Upper lobe of right lung (tissue), 1 donor: Measurements from ENCODE around the gene GLCCI1. TPM values are rescaled to one million over a fixed set of nuclear protein-coding genes. Genes with fewer than 3 reads are reported as not detected.

Experiments
- ATAC-seq: fragments of 200-7000 bp; cut with Tn5 transposase; one replicate; pipeline ENCODE4 v1.9.1; 2020; ENCODE audit warnings: mild to moderate bottlenecking, moderate library complexity
- DNase-seq: peaks from one replicate; pipeline ENCODE4 v3.0.0-alpha.2; 2020
- H3K27ac ChIP-seq: fragments of 200-600 bp; one replicate; pipeline ENCODE4 v1.8.0; 2022
- H3K27me3 ChIP-seq: fragments of 200-600 bp; one replicate; pipeline ENCODE4 v1.8.0; 2022; ENCODE audit warnings: mild to moderate bottlenecking
- H3K36me3 ChIP-seq: fragments of 200-600 bp; one replicate; pipeline ENCODE4 v1.8.0; 2022
- H3K4me1 ChIP-seq: fragments of 200-600 bp; one replicate; pipeline ENCODE4 v1.8.0; 2022
- H3K4me3 ChIP-seq: fragments of 200-600 bp; one replicate; pipeline ENCODE4 v1.8.0; 2022; ENCODE audit warnings: mild to moderate bottlenecking
- H3K9me3 ChIP-seq: fragments of 200-600 bp; one replicate; pipeline ENCODE4 v1.8.0; 2022
- CTCF ChIP-seq: fragments of 200-600 bp; IDR thresholded peaks from one replicate; pipeline ENCODE4 v1.8.0; 2022; ENCODE audit warnings: antibody characterized with exemption
- intact Hi-C: fragments of 100-400 bp; cut with DNase I; formaldehyde crosslinking; loops from one replicate; pipeline ENCODE4 v1.11.0; 2022
- total RNA-seq: library from RNA; stranded (reverse); fragmentation: NEBNext Ultra II Directional; extraction: Animal tissue kit (Norgen Biotek cat#: 25700); gene quantifications from one replicate; pipeline ENCODE4 v1.2.1, GENCODE V29; 2021
- donor health status: DM: no; HTN: yes; CAD: no; lungs with severe emphysema.

GLCCI1 gene
- total RNA-seq, 1 donor from 2014 or later: 45.1 TPM

GRCh38 chr7:8070451-8071180 lies 102.0 kb downstream of the GLCCI1 start:
- TF ChIP-seq CTCF: no peak
- no peaks in the 10 kb centered on the region for H3K9me3 ChIP-seq
- intact Hi-C loops: no loop called here
- H3K4me1 ChIP-seq: no peaks in the 10 kb centered on the region
- H3K27ac ChIP-seq: no peak overlapping the region
- no peaks in the 10 kb centered on the region for H3K27me3 ChIP-seq
- H3K4me3 ChIP-seq: no peak overlapping the region
- ATAC-seq: no peak
- H3K36me3 ChIP-seq: peaks cover 14% of the 10 kb centered on the region
- no peak for DNase-seq

GRCh38 chr7:8078418-8078817 lies 109.8 kb downstream of the GLCCI1 start:
- ATAC-seq (no peak), DNase-seq (no peak)
- Histone ChIP-seq H3K9me3 (no peaks in the 10 kb centered on the region), H3K36me3 (no peaks in the 10 kb centered on the region), H3K4me3 (no peak overlapping the region), H3K27me3 (no peaks in the 10 kb centered on the region), H3K27ac (no peak overlapping the region), H3K4me1 (no peaks in the 10 kb centered on the region)
- intact Hi-C loops: no loop called here
- TF ChIP-seq CTCF: no peak

DNA sequence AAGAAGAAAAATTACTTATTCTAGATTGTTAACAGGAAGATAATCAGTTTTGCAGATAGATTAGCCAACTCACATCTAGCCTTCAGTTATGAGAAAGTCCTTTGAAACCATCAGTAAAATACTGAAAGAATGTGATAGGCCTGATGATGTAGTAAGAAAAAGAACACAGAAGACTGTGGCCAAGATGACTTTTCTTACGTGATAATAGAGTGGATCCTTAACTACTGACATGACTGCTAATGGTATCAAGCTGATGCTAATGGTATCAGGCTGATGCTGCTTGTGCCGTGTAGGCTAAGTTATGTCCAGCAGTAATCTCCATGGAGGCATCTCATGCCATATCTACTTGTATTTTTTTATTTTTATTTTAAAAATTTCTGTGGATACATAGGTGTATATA lies 114.2 kb downstream of the GLCCI1 start:
- intact Hi-C loops: no loop called here

GRCh38 chr7:8084836-8085235 lies 116.2 kb downstream of the GLCCI1 start:
- Histone ChIP-seq H3K27ac (no peak overlapping the region), H3K36me3 (peaks cover 17% of the 10 kb centered on the region), H3K4me3 (no peak overlapping the region), H3K4me1 (no peaks in the 10 kb centered on the region), H3K27me3 (no peaks in the 10 kb centered on the region), H3K9me3 (no peaks in the 10 kb centered on the region)
- TF ChIP-seq CTCF: no peak
- no peak for ATAC-seq
- intact Hi-C loops: no loop called here
- no peak for DNase-seq

More for the DNA sequence above, 114.2 kb downstream of the GLCCI1 start:
- ATAC-seq: no peak
- Histone ChIP-seq H3K27me3 (no peaks in the 10 kb centered on the region), H3K27ac (no peak overlapping the region), H3K9me3 (no peaks in the 10 kb centered on the region), H3K4me3 (no peak overlapping the region), H3K4me1 (no peaks in the 10 kb centered on the region), H3K36me3 (peaks cover 17% of the 10 kb centered on the region)
- no peak for DNase-seq
- TF ChIP-seq CTCF: no peak

DNA sequence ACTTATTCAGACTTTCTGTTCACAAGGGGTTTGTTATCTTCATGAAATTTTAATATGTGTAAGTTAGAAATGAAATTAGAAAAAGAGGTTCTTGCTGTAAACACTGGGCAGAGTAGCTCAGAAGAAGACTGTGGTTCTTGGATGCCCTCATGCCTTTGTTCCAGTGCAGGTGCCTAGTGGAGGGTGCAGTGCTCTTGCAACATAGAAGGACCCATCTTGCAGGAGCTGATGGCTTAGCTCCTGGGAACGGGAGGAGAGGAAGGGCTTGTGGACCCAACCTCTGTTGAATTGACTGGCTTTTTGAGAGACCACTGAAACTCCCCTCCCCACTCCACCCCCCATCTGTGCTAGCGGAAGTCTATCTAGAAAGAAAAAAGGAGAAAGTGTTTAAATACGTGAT lies 116.8 kb downstream of the GLCCI1 start:
- ATAC-seq (no peak), DNase-seq (no peak)
- TF ChIP-seq CTCF: no peak
- Histone ChIP-seq H3K27ac (no peak overlapping the region), H3K4me1 (no peaks in the 10 kb centered on the region), H3K9me3 (no peaks in the 10 kb centered on the region), H3K4me3 (no peak overlapping the region), H3K27me3 (no peaks in the 10 kb centered on the region), H3K36me3 (peaks cover 17% of the 10 kb centered on the region)
- intact Hi-C loops: no loop called here

- Histone ChIP-seq H3K9me3 (no peaks in the 10 kb centered on the region), H3K4me1 (no peaks in the 10 kb centered on the region), H3K27ac (no peak overlapping the region), H3K36me3 (peaks cover 17% of the 10 kb centered on the region), H3K4me3 (no peak overlapping the region), H3K27me3 (no peaks in the 10 kb centered on the region)
- intact Hi-C loops: no loop called here
- TF ChIP-seq CTCF: no peak
- no peak for ATAC-seq
- no peak for DNase-seq
Observed at GRCh38 chr7:8086239-8086638, 117.6 kb downstream of the GLCCI1 start.
